Dendritic cell treated with granulocyte-macrophage colony-stimulating factor and Interleukin-4, amounts not matched to agents 40 ng/mL and 50 ng/mL, for 4 days (primary cell): Measurements from ENCODE around the gene FPR2.
A peak's percentile ranks its signal among the peaks of the same experiment; 100 is the strongest.
"Not testable (repeated sequence)": the region's sequence is repeated elsewhere in the genome, so short reads cannot be mapped to it uniquely, and the experiment has no call there.

Experiments
- H3K27ac Mint-ChIP-seq: one replicate; pipeline ENCODE4 v1.8.0; 2022; ENCODE audit warnings: mild to moderate bottlenecking, mixed read lengths
- H3K27me3 Mint-ChIP-seq: one replicate; pipeline ENCODE4 v1.8.0; 2022; ENCODE audit warnings: mild to moderate bottlenecking, mixed read lengths
- H3K36me3 Mint-ChIP-seq: one replicate; pipeline ENCODE4 v1.8.0; 2022; ENCODE audit warnings: low read depth, mixed read lengths
- H3K4me1 Mint-ChIP-seq: one replicate; pipeline ENCODE4 v1.8.0; 2022; ENCODE audit warnings: low read depth, mixed read lengths
- H3K4me3 Mint-ChIP-seq: one replicate; pipeline ENCODE4 v1.8.0; 2022; ENCODE audit warnings: mild to moderate bottlenecking, moderate library complexity, mixed read lengths
- H3K9me3 Mint-ChIP-seq: one replicate; pipeline ENCODE4 v1.8.0; 2022; ENCODE audit warnings: mixed read lengths
- intact Hi-C: fragments of 100-400 bp; cut with micrococcal nuclease; formaldehyde crosslinking; loops from one replicate; pipeline ENCODE4 v1.15.0; 2022

FPR2 gene

GRCh38 chr19:51751655-51752054, 9.3 kb upstream of the FPR2 start, which contains the start of gene FPR1:
Gene FPR1 (minus strand): TSS chr19:51751878. CDS start chr19:51746994, 4,884 bp downstream.
- Mint-ChIP-seq H3K4me3 (peak within 1 kb of the TSS; percentile 65), H3K27me3 (peaks cover 4% of the 10 kb centered on the region), H3K4me1 (peaks cover 72% of the 10 kb centered on the region), H3K9me3 (no peaks in the 10 kb centered on the region), H3K36me3 (peaks cover 2% of the 10 kb centered on the region), H3K27ac (peak within 1 kb of the TSS; percentile 87)
- intact Hi-C loops, result no loop called here

- Mint-ChIP-seq H3K4me1 (peaks cover 65% of the 10 kb centered on the region), H3K9me3 (no peaks in the 10 kb centered on the region), H3K27ac (peak overlapping the region; percentile 83), H3K4me3 (no peak overlapping the region), H3K36me3 (no peaks in the 10 kb centered on the region), H3K27me3 (peaks cover 2% of the 10 kb centered on the region)
- intact Hi-C loops, result no loop called here
These were observed 6.9 kb upstream of the FPR2 start for GRCh38 chr19:51754109-51754508.

- intact Hi-C loops, result no loop called here
- no peaks in the 10 kb centered on the region for H3K36me3 Mint-ChIP-seq
- H3K27ac Mint-ChIP-seq, result peak overlapping the region; percentile 83
- H3K4me1 Mint-ChIP-seq, result peaks cover 65% of the 10 kb centered on the region
- H3K4me3 Mint-ChIP-seq, result no peak overlapping the region
- H3K27me3 Mint-ChIP-seq, result peaks cover 2% of the 10 kb centered on the region
- no peaks in the 10 kb centered on the region for H3K9me3 Mint-ChIP-seq
These were observed 6.2 kb upstream of the FPR2 start for GRCh38 chr19:51754770-51755169.

GRCh38 chr19:51755571-51755970, 5.4 kb upstream of the FPR2 start:
- intact Hi-C loops, result no loop called here
- peaks cover 2% of the 10 kb centered on the region for H3K27me3 Mint-ChIP-seq

GRCh38 chr19:51761696-51762095, 716 bp downstream of the FPR2 start:
- no peak overlapping the region for H3K4me3 Mint-ChIP-seq
- no peaks in the 10 kb centered on the region for H3K36me3 Mint-ChIP-seq
- H3K27ac Mint-ChIP-seq, result no peak overlapping the region
- intact Hi-C loops, result no loop called here
- H3K27me3 Mint-ChIP-seq, result peaks cover 24% of the 10 kb centered on the region
- H3K4me1 Mint-ChIP-seq, result peaks cover 69% of the 10 kb centered on the region
- H3K9me3 Mint-ChIP-seq, result no peaks in the 10 kb centered on the region

More at GRCh38 chr19:51755571-51755970, 5.4 kb upstream of the FPR2 start:
- Mint-ChIP-seq H3K36me3 (no peaks in the 10 kb centered on the region), H3K27ac (peak overlapping the region; percentile 83), H3K4me3 (no peak overlapping the region), H3K4me1 (peaks cover 70% of the 10 kb centered on the region), H3K9me3 (no peaks in the 10 kb centered on the region)

- Mint-ChIP-seq H3K9me3 (no peaks in the 10 kb centered on the region), H3K4me3 (no peak overlapping the region), H3K27ac (peak overlapping the region; percentile 34), H3K4me1 (peaks cover 74% of the 10 kb centered on the region), H3K36me3 (no peaks in the 10 kb centered on the region), H3K27me3 (peaks cover 24% of the 10 kb centered on the region)
- intact Hi-C loops, result no loop called here
These were observed 4.1 kb downstream of the FPR2 start for GRCh38 chr19:51765086-51765485.

- Mint-ChIP-seq H3K9me3 (no peaks in the 10 kb centered on the region), H3K27ac (no peak overlapping the region)
- intact Hi-C loops, result no loop called here
These were observed 5.5 kb downstream of the FPR2 start for GRCh38 chr19:51766461-51766860.

GRCh38 chr19:51771376-51772130, 10.6 kb downstream of the FPR2 start:
- peaks cover 11% of the 10 kb centered on the region for H3K9me3 Mint-ChIP-seq
- H3K36me3 Mint-ChIP-seq, result peaks cover 7% of the 10 kb centered on the region
- peaks cover 7% of the 10 kb centered on the region for H3K27me3 Mint-ChIP-seq
- intact Hi-C loops, result loop anchor here (5.0 kb wide), 1 partner anchor 34 kb away; no protein-coding TSS in a partner anchor
- peaks cover 42% of the 10 kb centered on the region for H3K4me1 Mint-ChIP-seq
- peak overlapping the region; percentile 72 for H3K27ac Mint-ChIP-seq
- H3K4me3 Mint-ChIP-seq, result peak overlapping the region; percentile 32

More at GRCh38 chr19:51766461-51766860, 5.5 kb downstream of the FPR2 start:
- H3K36me3 Mint-ChIP-seq, result no peaks in the 10 kb centered on the region
- peaks cover 67% of the 10 kb centered on the region for H3K4me1 Mint-ChIP-seq
- no peak overlapping the region for H3K4me3 Mint-ChIP-seq
- peaks cover 24% of the 10 kb centered on the region for H3K27me3 Mint-ChIP-seq

GRCh38 chr19:51772977-51773376, 12.0 kb downstream of the FPR2 start:
- Mint-ChIP-seq H3K27me3 (peaks cover 9% of the 10 kb centered on the region), H3K36me3 (peaks cover 7% of the 10 kb centered on the region)
- intact Hi-C loops, result loop anchor here (5.0 kb wide), 1 partner anchor 36 kb away; no protein-coding TSS in a partner anchor

GRCh38 chr19:51776561-51776960, 15.6 kb downstream of the FPR2 start:
- peaks cover 69% of the 10 kb centered on the region for H3K4me1 Mint-ChIP-seq
- H3K9me3 Mint-ChIP-seq, result peaks cover 11% of the 10 kb centered on the region

More at GRCh38 chr19:51772977-51773376, 12.0 kb downstream of the FPR2 start:
- Mint-ChIP-seq H3K4me1 (peaks cover 53% of the 10 kb centered on the region), H3K9me3 (peaks cover 11% of the 10 kb centered on the region), H3K27ac (no peak overlapping the region), H3K4me3 (no peak overlapping the region)

GRCh38 chr19:51777570-51778462, 16.8 kb downstream of the FPR2 start:
- Mint-ChIP-seq H3K36me3 (peaks cover 5% of the 10 kb centered on the region), H3K4me1 (peaks cover 70% of the 10 kb centered on the region), H3K4me3 (no peak overlapping the region), H3K27ac (peak overlapping the region; percentile 39), H3K9me3 (peaks cover 8% of the 10 kb centered on the region), H3K27me3 (peaks cover 9% of the 10 kb centered on the region)
- intact Hi-C loops, result loop anchor here (2.0 to 5.0 kb wide), 2 partner anchors 53 to 111 kb away; no protein-coding TSS in a partner anchor

More at GRCh38 chr19:51776561-51776960, 15.6 kb downstream of the FPR2 start:
- not testable (repeated sequence) for H3K4me3 Mint-ChIP-seq, H3K27ac Mint-ChIP-seq, H3K27me3 Mint-ChIP-seq, H3K36me3 Mint-ChIP-seq
- intact Hi-C loops, result loop anchor here (5.0 kb wide), 1 partner anchor 109 kb away; no protein-coding TSS in a partner anchor

- Mint-ChIP-seq H3K9me3 (no peaks in the 10 kb centered on the region), H3K4me1 (peaks cover 70% of the 10 kb centered on the region), H3K27ac (no peak overlapping the region), H3K4me3 (no peak overlapping the region), H3K36me3 (no peaks in the 10 kb centered on the region), H3K27me3 (peaks cover 9% of the 10 kb centered on the region)
- intact Hi-C loops, result loop anchor here (2.0 to 5.0 kb wide), 2 partner anchors 52 to 112 kb away; no protein-coding TSS in a partner anchor
These were observed 18.2 kb downstream of the FPR2 start for GRCh38 chr19:51779181-51779580.

GRCh38 chr19:51779703-51780102, 18.7 kb downstream of the FPR2 start:
- intact Hi-C loops, result loop anchor here (2.0 to 5.0 kb wide), 3 partner anchors 43 to 112 kb away; no protein-coding TSS in a partner anchor
- H3K4me3 Mint-ChIP-seq, result no peak overlapping the region
- H3K9me3 Mint-ChIP-seq, result no peaks in the 10 kb centered on the region

More at GRCh38 chr19:51779703-51780102, 18.7 kb downstream of the FPR2 start:
- peaks cover 9% of the 10 kb centered on the region for H3K27me3 Mint-ChIP-seq
- H3K36me3 Mint-ChIP-seq, result no peaks in the 10 kb centered on the region
- H3K27ac Mint-ChIP-seq, result peak overlapping the region; percentile 75
- H3K4me1 Mint-ChIP-seq, result peaks cover 70% of the 10 kb centered on the region
